Right ventricle myocardium superior (tissue), 1 donor: ENCODE results near the gene CACHD1. TPM values are rescaled to one million over a fixed set of nuclear protein-coding genes. Genes with fewer than 3 reads are reported as not detected.
A peak's percentile ranks its signal among the peaks of the same experiment; 100 is the strongest.

Experiments used
- ATAC-seq: fragments of 200-7000 bp; cut with Tn5 transposase; one replicate; pipeline ENCODE4 v1.9.1; 2020; ENCODE audit warnings: mild to moderate bottlenecking; ENCODE audit not compliant: poor library complexity
- DNase-seq: peaks from one replicate; pipeline ENCODE4 v3.0.0-alpha.2; 2020
- intact Hi-C: fragments of 100-400 bp; cut with DNase I; formaldehyde crosslinking; loops from one replicate; pipeline ENCODE4 v1.11.2; 2022
- long read RNA-seq: library from polyadenylated mRNA; unstranded; transcript quantifications from one replicate; pipeline ENCODE4 v2.0.0, GENCODE V29; 2021
- total RNA-seq: library from RNA; stranded (reverse); fragmentation: NEBNext Ultra II Directional; extraction: Animal tissue kit (Norgen Biotek cat#: 25700); gene quantifications from one replicate; pipeline ENCODE4 v1.2.1, GENCODE V29; 2021
- donor health status: DM: no; HTN: yes; CAD: no; lungs with severe emphysema.

CACHD1 gene
- total RNA-seq = 4.2 TPM
- long read RNA-seq, full-length matches to known transcripts = 1 of 2 reads
- long read RNA-seq, partial matches to known transcripts = 1 of 2 reads
- long read RNA-seq, other reads (novel, unspliced or antisense) = 0 of 2 reads

DNA sequence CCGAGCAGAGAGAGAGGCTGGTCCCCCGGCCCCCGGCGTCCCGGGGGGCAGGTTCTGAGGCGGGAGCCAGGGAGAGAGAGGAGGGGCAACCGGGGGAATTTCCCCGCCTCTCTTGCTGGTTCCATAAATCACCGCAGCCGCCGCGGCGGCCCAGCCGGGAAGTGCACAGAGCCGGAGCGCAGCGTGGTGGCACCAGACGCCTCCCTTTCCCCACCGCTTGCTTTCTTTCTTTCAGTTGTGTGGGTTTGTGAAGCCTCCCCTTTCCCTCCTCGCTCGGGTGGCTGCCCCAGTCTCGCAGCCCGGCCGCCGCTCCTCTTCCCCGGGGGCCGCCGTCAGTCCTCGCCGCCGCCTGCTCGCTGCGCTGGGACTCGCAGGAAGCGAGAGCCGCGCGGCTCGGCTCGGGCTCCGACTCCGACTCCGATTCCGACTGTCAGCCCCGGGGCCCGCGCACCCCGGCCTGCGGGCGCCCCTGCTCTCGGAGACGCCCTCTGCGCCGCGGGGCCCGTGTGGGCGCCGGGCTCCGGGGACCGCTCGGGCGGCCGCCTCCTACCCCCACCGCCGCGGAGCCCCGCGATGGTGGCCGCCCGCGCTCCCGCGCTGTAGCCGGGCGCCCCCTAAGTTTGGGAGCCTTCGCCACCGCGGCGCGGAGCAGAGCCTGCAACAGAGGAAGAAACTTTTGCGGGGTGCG is at the start of gene CACHD1:
Gene CACHD1, plus strand, starts transcription at position 153 of the 688 bp plus-strand sequence. CDS start 616 bp downstream, outside the sequence.
- peak; percentile 88 for ATAC-seq
- intact Hi-C loops = loop anchor here (10.0 kb wide), 2 partner anchors 75 to 195 kb away; no protein-coding TSS in a partner anchor
- peak; percentile 89 for DNase-seq

DNA sequence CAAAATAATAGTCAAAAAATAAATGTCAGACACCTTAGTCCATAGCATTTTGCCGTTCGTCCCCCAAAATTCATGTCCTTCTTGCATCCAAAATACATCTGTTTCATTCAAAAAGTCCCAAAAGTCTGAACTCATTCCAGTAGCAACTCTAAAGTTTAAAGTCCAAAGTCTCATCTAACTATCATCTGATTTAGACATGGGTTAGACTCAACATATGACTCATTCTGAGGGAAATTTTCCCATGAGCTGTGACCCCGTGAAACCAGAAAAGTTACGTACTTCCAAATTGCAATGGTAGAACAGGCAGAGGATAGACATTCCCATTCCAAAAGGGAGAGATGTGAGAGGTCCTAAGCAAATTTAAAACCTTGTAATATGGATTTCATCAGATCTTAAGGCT is 48.6 kb upstream of the CACHD1 start:
- no peak for DNase-seq
- no peak for ATAC-seq
- intact Hi-C loops = no loop called here

DNA sequence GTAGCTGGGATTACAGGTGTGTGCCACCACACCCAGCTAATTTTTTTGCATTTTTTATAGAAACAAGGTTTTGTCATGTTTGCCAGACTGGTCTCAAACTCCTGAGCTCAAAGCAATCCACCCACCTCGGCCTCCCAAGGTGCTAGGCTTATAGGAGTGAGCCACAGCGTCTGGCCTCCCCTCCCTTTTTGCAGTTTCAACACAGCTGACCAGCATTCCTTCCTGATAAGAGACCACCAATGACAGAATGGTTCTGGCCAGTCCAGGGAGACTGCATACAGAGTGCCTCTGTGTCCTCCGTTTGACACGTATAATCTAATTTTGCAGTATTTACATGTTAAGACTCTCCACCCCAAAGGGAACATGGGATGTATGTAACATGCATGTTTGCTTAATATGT is 46.4 kb upstream of the CACHD1 start:
- no peak for ATAC-seq
- DNase-seq = no peak
- intact Hi-C loops = no loop called here

DNA sequence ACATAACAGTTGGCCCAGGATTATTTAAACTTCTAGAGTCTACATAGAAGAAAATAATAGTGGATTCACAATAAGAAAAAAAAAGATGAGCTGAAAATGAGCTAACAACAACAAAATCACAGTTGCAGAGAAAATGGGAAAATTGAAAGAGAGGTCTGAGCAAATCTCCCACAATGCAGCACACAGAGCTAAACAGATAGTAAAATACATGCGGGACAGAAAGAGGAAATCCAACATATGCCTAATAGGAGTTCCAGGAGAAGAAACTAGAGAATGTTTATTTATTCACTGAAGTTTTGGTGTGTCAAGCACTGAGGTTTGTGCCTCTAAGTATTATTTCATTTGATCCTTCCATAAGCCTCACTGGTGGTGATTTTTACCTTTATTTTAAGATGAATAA is 45.5 kb upstream of the CACHD1 start:
- ATAC-seq (no peak), DNase-seq (no peak)
- intact Hi-C loops = no loop called here

DNA sequence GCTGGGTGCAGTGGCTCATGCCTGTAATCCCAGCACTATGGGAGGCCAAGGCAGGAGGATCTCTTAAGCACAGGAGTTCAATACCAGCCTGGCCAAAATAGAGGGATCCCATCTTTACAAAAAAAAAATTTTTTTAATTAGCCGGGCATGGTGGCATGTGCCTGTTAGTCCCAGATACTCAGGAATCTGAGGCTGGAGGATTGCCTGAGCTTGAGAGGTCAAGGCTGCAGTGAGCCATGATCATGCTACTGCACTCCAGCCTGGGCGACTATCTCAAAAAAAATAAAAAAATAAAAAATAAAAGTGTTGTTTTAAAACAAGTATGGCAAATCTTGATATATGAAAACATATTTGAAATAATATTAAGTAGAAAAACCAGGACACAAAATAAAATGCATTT is 44.4 kb upstream of the CACHD1 start:
- DNase-seq (no peak), ATAC-seq (no peak)
- intact Hi-C loops = no loop called here

DNA sequence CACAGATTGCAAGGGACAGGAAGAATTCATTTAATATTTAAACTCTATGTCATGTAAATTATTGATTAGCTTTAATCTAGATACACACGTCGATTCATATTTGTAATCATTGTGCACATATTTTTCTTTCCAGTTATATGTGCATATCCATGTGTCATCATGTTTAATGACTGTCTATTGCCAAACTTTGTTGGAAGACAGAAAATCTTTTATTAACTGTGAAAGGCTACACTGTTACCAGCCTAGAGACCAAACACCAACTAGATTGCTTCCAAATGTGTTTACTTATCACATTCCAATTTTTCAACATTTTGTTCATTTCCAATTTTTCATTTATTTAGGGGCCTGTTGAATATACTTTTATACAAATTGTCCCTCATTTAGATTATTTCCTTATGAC is 43.2 kb upstream of the CACHD1 start:
- no peak for ATAC-seq
- intact Hi-C loops = no loop called here
- no peak for DNase-seq

DNA sequence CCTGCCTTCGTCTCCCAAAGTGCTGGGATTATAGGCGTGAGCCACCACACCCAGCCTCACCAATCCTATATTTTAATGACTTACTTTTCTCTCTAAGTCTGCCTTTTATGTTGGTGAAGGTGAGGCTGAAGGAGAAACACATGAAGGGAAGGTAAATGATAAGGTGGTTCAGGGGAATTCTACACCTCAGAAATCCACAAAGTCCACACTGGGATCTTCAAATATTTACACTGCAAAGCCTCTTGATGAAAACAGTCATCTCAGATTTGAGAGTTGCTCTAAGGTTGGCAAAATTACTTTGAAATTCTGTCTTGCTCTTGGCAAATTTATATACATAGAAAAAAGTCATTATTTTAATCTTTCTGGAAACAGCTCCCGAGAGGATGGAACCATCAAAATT is 42.0 kb upstream of the CACHD1 start:
- DNase-seq = no peak
- intact Hi-C loops = no loop called here
- no peak for ATAC-seq

DNA sequence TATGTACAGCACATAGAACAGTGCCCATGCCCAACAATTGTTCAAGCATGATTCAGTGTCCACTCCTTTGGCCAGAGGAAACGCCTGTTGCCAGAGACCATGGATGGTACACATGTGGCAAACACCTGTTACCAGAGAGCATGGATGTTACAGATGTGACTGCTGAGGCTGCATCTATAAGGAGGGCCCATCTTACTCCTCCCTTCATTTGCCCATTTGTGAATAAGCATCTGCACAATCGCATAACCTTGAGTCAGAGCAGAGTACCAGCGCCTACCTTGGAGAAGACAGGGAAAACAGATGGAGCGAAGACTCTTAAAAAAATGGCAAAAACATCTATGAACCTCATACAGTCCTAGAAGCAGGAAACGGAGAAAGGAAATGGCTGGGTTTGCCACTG is 36.6 kb upstream of the CACHD1 start:
- intact Hi-C loops = no loop called here
- no peak for DNase-seq
- no peak for ATAC-seq

DNA sequence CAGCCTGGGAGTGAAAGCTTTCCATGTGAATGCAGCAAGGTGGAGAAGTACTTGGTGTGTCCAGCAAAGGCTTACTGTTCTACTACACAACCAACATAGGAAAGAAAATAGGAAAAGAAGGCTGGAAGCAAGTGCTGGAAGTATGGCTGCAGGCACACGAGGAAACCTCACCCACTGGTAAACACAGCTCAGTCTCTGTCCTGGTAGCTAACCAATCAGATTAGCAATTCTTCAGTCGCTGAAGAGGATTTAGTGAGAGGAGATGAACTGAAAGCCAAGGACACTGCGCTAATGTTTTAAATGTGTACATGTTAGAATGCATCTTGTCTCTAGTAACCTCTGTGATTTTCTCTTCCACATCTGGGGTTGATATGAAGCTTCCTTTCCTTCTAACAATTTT is 36.2 kb upstream of the CACHD1 start:
- ATAC-seq (no peak), DNase-seq (no peak)
- intact Hi-C loops = no loop called here

DNA sequence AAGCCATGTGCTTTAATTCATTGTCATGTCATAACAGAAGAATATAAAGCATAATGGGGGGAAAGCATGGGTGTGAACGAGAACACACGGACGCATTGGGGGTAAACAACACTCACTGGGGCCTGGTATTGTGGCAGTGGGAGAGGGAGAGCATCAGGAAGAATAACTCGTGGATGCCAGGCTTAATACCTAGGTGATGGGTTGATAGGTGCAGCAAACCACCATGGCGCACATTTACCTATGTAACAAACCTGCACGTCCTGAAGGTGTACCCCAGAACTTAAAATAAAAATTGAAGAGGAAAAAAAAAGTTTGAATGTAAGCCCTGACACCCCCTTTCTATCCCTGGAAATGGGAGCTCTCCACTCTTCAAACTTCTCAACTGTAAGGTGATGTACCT is 34.9 kb upstream of the CACHD1 start:
- intact Hi-C loops = no loop called here
- ATAC-seq (no peak), DNase-seq (no peak)

DNA sequence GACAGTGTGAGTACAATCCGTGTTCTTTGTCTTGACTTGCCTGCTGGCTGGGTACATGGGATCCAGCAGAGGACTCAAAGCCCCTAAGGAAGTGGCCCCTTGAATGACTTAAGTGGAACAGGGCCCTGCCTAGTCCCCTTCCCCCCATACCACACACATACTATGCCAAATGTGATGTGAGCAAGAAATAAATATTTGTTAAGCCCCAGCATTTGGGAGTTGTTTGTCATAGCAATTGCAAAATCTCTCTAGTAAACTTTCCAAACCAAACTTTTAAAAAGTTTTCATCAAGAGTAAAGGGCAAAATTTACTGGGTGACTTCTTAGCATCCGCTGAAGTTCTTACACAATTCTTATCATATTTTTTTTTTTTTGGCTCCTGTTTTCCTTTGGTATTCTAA is 32.5 kb upstream of the CACHD1 start:
- ATAC-seq (peak; percentile 53), DNase-seq (no peak)
- intact Hi-C loops = no loop called here

DNA sequence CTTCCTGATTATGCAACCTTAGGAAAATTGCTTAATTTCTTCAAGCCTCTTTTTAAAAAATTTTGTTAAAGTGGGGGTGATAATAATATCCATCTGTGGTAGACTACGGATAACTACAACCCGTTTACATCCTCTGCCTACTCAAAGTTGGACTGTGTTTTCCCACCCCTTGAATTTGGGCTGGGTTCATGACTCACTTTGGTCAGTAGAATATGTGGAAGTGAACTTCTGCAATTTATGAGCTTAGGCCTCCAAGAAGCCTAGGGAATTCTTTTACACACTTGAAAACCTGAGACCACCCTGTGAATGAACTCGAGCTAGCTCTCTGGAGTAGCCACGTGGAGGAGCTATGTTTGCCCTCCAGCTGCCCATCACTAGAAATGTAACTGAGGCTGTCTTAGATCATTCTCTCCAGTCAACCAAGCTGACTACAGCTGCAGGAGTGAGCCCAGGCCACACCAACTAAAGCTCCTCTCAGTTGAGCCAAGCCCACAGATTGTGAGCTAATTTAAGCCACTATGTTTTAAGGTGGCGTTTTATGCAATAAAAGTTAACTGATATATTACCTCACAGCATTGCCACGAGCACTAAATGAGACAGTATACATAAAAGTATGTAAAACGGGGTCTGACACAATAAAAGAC is 29.6 kb upstream of the CACHD1 start:
- no peak for ATAC-seq
- DNase-seq = no peak

DNA sequence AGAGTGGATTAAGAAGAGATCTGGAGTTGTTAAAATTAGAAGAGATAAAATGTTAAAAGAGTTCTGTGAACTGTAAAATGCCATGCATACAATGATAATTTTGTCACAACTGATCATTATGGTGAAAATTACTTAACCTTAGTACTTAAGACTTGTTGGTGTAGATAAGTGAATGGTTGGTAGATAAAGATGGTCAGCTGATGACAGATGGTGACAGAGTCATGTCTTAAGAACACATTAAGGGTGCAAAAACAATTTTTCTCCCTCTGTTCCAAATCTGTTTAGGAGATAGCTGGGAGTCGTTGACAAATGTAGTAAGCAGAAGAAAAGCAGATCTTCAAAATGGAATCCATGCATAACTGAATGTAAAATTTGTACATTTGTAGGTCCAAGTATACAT is 18.5 kb upstream of the CACHD1 start:
- ATAC-seq = no peak
- intact Hi-C loops = no loop called here
- DNase-seq = no peak

More for the DNA sequence above, 29.6 kb upstream of the CACHD1 start:
- intact Hi-C loops = no loop called here

DNA sequence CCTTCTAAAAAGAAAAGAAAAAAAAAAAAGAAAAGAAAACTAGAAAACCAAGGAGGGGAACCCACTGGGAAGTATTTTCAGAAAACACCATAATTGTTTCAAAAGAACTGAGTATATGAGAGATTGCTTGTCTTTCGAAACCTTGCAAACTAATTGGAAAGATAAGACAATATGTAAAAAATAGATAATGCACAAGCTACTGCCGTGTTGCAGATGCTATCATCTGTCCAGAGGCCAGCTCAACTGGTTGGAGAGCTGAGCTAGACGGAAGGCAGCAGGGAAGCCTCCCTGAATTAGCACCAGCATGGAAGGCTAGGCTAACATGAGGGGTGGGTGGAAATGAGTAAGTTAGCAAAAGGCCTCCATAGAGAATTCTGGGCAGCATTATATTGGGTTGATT is 16.2 kb upstream of the CACHD1 start:
- DNase-seq (no peak), ATAC-seq (no peak)
- intact Hi-C loops = no loop called here

DNA sequence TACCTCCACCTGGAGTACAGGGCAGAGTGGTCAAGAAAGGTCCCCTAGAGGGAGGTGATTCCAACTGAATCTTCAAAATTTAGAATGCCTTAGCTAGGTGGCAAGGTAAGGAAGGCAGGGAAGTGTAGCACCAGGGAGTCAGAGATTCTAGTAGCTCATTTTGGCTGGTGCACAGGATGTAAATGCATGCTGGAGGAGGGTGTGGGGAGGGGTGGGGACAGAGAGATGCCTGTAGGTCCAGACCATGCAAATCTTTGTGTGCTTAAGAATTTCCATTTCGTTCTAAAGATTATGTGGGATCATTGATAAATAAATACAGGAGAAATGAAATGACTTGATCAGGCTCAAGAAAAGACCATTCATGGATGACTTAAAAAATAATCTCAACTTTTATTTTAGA is 11.0 kb upstream of the CACHD1 start:
- DNase-seq = no peak
- intact Hi-C loops = no loop called here

DNA sequence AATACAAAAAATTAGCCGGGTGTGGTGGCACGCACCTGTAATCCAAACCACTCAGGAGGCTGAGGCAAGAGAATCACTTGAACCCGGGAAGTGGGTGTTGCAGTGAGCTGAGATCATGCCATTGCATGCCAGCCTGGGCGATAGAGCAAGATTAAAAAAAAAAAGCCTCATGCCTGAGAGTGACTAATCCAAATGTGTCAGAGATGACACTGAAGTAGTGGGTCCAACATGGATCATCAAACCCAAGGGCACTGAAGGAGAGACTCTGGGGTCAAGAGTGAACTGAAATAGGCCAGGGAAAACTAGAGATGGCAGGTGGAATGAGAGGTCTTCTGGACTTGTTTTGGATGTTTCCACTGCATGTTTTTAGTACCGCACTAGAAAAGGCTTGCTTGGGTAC is 10.2 kb upstream of the CACHD1 start:
- intact Hi-C loops = no loop called here
- DNase-seq = no peak
- ATAC-seq = no peak

More for the DNA sequence above, 11.0 kb upstream of the CACHD1 start:
- no peak for ATAC-seq

DNA sequence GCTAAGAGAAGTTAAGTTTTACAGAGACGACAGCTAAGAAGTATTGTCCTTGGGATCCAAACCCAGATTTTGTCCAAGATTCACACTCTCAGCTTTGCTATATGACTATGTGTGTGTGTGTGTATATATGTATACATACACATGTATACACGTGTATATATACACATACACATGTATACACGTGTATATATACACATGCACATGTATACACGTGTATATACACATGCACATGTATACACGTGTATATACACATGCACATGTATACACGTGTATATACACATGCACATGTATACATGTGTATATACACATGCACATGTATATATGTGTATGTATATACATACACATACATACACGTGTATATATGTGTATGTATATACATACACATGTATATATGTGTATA is 3.9 kb upstream of the CACHD1 start:
- DNase-seq (no peak), ATAC-seq (no peak)
- intact Hi-C loops = no loop called here

DNA sequence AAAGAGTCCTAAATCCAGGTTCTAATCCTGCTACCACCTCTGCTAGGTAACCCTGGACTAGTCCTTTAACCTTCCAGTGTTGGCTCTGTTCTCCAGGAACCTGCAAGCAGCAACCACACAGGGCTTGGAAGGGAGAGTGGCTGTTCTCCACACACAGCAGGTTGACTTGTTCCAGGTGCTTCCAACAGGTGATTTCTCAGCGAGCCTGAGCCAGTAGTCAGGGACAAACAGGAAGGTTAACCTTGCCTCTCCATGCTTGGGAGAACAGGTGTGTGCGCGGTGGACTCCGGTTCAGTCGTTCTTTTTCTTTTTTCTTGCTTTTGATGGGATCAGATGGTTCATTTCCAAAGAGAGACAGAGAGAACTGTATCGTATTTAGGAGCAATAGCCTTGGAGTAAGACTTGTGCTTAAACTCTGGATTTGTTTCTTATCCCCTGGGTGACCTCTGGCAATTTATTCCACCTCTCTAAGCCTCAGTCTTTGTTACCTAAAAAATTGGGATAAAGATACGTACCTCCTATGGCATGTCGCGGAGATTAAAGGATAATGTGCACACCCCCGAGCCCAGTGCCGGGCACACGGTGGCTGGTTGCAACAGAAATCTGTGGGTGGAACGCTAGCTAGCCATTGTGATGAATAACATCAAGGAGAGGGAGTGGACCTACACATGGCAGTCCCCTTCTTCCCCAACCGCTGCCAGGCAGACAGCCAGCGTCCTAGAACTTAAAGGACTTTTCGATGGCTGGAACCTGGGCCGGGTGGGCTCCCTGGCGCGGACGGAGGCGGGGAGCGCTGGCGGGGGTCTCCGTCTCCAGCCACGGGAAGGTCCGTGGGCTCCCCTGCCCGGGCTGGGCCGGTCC is 583 bp upstream of the CACHD1 start:
- peak; percentile 15 for ATAC-seq
- intact Hi-C loops = no loop called here
- no peak for DNase-seq

DNA sequence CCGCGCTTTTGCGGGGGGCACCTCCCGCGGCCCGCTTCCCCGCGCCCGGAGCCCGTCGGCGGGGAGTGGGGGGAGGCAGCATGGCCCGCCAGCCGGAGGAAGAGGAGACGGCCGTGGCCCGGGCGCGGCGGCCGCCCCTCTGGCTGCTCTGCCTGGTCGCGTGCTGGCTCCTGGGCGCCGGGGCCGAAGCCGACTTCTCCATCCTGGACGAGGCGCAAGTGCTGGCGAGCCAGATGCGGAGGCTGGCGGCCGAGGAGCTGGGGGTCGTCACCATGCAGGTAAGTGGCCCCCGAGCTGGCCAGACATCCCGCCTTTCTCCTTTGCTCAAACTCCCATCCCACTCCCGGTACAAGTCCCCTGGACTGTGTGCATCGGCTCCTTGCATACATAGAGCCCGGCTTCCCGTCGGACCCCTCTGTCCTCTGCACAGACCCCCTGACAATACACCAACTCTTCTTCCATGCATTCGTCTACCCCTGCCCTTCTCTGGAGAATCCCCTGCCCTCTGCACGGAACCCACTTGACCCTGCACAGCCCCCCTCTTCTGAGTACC is 812 bp downstream of the CACHD1 start:
- DNase-seq = peak; percentile 56
- intact Hi-C loops = loop anchor here (10.0 kb wide), 2 partner anchors 74 to 194 kb away; no protein-coding TSS in a partner anchor
- ATAC-seq = peak; percentile 57
